Panc1 (cell line): ENCODE data around the gene PPM1L.

Source experiments
- POLR2AphosphoS5 ChIP-seq: IDR thresholded peaks from 2 replicates; pipeline ENCODE4 v1.6.1; 2012; ENCODE audit warnings: mild to moderate bottlenecking, low read depth, low read length, moderate library complexity
- SIN3A ChIP-seq: IDR thresholded peaks from 2 replicates; pipeline ENCODE4 v1.6.1; 2012; ENCODE audit warnings: low read depth, mild to moderate bottlenecking, low read length, moderate library complexity, borderline replicate concordance; ENCODE audit not compliant: insufficient read depth
- TCF7L2 ChIP-seq: IDR thresholded peaks from 2 replicates; pipeline ENCODE4 v1.6.1; 2011; ENCODE audit warnings: mild to moderate bottlenecking, low read depth, low read length, inconsistent platforms
- TF ChIP-seq, protein P1 (sequence below): fragments of 450-650 bp; IDR thresholded peaks from 2 replicates; pipeline ENCODE4 v1.5.1; 2017; ENCODE audit warnings: mild to moderate bottlenecking
- TF ChIP-seq, protein P2 (sequence below), 2 experiments: IDR thresholded peaks; 2 replicates each; pipeline ENCODE4 v1.6.1; 2011 to 2012; ENCODE audit warnings: low read depth in 2 of 2, control low read depth in 1 of 2, low read length in 1 of 2, mild to moderate bottlenecking in 1 of 2, moderate library complexity in 1 of 2; ENCODE audit not compliant: insufficient read depth in 1 of 2

DNA sequence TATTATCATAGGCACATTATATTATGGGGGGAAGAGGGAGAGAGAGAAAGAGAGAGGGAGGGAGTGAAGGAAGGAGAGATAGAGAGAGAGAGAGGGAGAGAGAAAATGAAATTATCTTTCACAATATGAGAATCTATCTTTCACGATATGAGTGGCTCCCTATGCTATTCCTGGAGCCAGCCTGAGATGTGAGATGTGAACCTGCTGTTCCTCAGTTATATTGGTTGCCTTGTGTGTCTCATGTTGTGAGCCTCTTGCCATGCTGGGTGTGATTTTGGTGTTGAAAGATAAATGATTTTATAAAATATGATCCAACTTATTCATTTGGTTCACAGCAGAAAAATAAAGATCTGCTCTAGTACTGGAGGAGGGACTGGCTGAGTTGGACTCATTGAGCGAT, 148.7 kb downstream of the PPM1L start:
- TF ChIP-seq, protein P1, sequence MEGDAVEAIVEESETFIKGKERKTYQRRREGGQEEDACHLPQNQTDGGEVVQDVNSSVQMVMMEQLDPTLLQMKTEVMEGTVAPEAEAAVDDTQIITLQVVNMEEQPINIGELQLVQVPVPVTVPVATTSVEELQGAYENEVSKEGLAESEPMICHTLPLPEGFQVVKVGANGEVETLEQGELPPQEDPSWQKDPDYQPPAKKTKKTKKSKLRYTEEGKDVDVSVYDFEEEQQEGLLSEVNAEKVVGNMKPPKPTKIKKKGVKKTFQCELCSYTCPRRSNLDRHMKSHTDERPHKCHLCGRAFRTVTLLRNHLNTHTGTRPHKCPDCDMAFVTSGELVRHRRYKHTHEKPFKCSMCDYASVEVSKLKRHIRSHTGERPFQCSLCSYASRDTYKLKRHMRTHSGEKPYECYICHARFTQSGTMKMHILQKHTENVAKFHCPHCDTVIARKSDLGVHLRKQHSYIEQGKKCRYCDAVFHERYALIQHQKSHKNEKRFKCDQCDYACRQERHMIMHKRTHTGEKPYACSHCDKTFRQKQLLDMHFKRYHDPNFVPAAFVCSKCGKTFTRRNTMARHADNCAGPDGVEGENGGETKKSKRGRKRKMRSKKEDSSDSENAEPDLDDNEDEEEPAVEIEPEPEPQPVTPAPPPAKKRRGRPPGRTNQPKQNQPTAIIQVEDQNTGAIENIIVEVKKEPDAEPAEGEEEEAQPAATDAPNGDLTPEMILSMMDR, result no peak
- no peak for TF ChIP-seq POLR2AphosphoS5
- TF ChIP-seq TCF7L2, result no peak
- no peak for TF ChIP-seq SIN3A
- TF ChIP-seq, protein P2, sequence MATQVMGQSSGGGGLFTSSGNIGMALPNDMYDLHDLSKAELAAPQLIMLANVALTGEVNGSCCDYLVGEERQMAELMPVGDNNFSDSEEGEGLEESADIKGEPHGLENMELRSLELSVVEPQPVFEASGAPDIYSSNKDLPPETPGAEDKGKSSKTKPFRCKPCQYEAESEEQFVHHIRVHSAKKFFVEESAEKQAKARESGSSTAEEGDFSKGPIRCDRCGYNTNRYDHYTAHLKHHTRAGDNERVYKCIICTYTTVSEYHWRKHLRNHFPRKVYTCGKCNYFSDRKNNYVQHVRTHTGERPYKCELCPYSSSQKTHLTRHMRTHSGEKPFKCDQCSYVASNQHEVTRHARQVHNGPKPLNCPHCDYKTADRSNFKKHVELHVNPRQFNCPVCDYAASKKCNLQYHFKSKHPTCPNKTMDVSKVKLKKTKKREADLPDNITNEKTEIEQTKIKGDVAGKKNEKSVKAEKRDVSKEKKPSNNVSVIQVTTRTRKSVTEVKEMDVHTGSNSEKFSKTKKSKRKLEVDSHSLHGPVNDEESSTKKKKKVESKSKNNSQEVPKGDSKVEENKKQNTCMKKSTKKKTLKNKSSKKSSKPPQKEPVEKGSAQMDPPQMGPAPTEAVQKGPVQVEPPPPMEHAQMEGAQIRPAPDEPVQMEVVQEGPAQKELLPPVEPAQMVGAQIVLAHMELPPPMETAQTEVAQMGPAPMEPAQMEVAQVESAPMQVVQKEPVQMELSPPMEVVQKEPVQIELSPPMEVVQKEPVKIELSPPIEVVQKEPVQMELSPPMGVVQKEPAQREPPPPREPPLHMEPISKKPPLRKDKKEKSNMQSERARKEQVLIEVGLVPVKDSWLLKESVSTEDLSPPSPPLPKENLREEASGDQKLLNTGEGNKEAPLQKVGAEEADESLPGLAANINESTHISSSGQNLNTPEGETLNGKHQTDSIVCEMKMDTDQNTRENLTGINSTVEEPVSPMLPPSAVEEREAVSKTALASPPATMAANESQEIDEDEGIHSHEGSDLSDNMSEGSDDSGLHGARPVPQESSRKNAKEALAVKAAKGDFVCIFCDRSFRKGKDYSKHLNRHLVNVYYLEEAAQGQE (IDR thresholded peaks at IDR 0.05; ENCODE audit: insufficient read depth in 1 of 2, low read depth in 2 of 2, low read length in 1 of 2), result no peak
